DND-41 (cell line): ENCODE results near the gene MAMLD1.

ENCODE experiments used
- EZH2 ChIP-seq: IDR thresholded peaks from 3 replicates; pipeline ENCODE4 v1.6.1; 2012; ENCODE audit warnings: borderline replicate concordance, low read depth, mild to moderate bottlenecking, moderate library complexity, low read length, inconsistent platforms; ENCODE audit not compliant: severe bottlenecking
- TF ChIP-seq, protein P1 (sequence below): IDR thresholded peaks from 2 replicates; pipeline ENCODE4 v1.5.1; 2012; ENCODE audit warnings: borderline replicate concordance, low read length, moderate library complexity, mild to moderate bottlenecking; ENCODE audit not compliant: poor library complexity, severe bottlenecking; ENCODE audit errors: extremely low read depth

DNA sequence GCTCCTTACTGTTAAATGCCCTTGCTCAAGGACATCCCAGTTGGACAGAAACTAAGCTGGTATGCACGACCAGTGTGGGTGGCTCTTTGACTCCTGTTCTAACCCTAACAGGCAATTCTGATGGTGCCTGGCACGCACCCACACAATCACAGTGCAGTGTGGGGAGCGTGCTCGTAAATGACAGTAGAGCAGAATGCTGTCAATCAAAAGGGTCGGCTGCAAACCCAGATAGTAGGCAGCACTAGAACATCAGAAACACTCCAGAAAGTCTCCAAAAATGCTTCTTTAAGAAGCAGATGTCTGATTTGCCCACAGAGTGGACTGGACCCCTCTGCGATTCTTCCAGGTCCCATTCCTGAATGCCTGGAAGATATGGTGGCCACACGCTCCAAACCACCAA lies 167.7 kb downstream of the MAMLD1 start:
- TF ChIP-seq EZH2, result no peak
- TF ChIP-seq, protein P1, sequence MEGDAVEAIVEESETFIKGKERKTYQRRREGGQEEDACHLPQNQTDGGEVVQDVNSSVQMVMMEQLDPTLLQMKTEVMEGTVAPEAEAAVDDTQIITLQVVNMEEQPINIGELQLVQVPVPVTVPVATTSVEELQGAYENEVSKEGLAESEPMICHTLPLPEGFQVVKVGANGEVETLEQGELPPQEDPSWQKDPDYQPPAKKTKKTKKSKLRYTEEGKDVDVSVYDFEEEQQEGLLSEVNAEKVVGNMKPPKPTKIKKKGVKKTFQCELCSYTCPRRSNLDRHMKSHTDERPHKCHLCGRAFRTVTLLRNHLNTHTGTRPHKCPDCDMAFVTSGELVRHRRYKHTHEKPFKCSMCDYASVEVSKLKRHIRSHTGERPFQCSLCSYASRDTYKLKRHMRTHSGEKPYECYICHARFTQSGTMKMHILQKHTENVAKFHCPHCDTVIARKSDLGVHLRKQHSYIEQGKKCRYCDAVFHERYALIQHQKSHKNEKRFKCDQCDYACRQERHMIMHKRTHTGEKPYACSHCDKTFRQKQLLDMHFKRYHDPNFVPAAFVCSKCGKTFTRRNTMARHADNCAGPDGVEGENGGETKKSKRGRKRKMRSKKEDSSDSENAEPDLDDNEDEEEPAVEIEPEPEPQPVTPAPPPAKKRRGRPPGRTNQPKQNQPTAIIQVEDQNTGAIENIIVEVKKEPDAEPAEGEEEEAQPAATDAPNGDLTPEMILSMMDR, result no peak
